ENCODE results near the gene AHSA1. TPM values are rescaled to one million over a fixed set of nuclear protein-coding genes. Genes with fewer than 3 reads are reported as not detected.

AHSA1 gene
- total RNA-seq, 4 donors from 2014 or later, result 58.5 to 146 (median 102) TPM

GRCh38 chr14:77498984-77499527 is 41.2 kb downstream of the AHSA1 start:
- H3K27me3 ChIP-seq, result peaks cover 0 to 34% of the 10 kb centered on the region in 2 donors
- no peak overlapping the region for H3K27ac ChIP-seq
- peaks cover 0 to 18% (median 9%) of the 10 kb centered on the region in 4 donors for H3K4me1 ChIP-seq
- TF ChIP-seq EP300 (IDR thresholded peaks at IDR 0.05) (no peak), CTCF (IDR thresholded peaks at IDR 0.05) (no peak), POLR2A (IDR thresholded peaks at IDR 0.05) (no peak)
- DNase-seq (ENCODE audit: low spot score in 2 of 2), result no peak
- no peaks in the 10 kb centered on the region for H3K36me3 ChIP-seq
- peak overlapping the region in 3 of 4 donors; percentile 28 to 60 (median 49) for H3K4me3 ChIP-seq
- peaks cover 0 to 10% (median 0%) of the 10 kb centered on the region in 4 donors for H3K9me3 ChIP-seq
- 5 to 11% methylated on average over 5 to 44 of the region's 53 CpGs for WGBS, 2 donors

GRCh38 chr14:77502109-77502782 is 44.4 kb downstream of the AHSA1 start:
- H3K27ac ChIP-seq, result no peak overlapping the region
- peaks cover 0 to 14% (median 0%) of the 10 kb centered on the region in 3 donors for H3K36me3 ChIP-seq
- peaks cover 0 to 28% of the 10 kb centered on the region in 2 donors for H3K27me3 ChIP-seq
- no peak overlapping the region for H3K4me3 ChIP-seq
- peaks cover 0 to 18% (median 9%) of the 10 kb centered on the region in 4 donors for H3K4me1 ChIP-seq
- DNase-seq (ENCODE audit: low spot score in 2 of 2), result no peak
- 74 to 84% methylated on average over 11 of the region's 11 CpGs for WGBS, 2 donors
- no peak for TF ChIP-seq EP300 (IDR thresholded peaks at IDR 0.05)
- TF ChIP-seq POLR2A (IDR thresholded peaks at IDR 0.05), result no peak
- no peak for TF ChIP-seq CTCF (IDR thresholded peaks at IDR 0.05)
- H3K9me3 ChIP-seq, result peaks cover 0 to 13% (median 0%) of the 10 kb centered on the region in 4 donors

- H3K4me3 ChIP-seq, result no peak overlapping the region
- peaks cover 0 to 21% of the 10 kb centered on the region in 2 donors for H3K27me3 ChIP-seq
- DNase-seq (ENCODE audit: low spot score in 2 of 2), result no peak
- WGBS, 2 donors, result 96 to 98% methylated on average over 5 of the region's 5 CpGs
- no peak overlapping the region for H3K27ac ChIP-seq
- peaks cover 0 to 14% (median 7%) of the 10 kb centered on the region in 4 donors for H3K4me1 ChIP-seq
- no peak for TF ChIP-seq POLR2A (IDR thresholded peaks at IDR 0.05)
- TF ChIP-seq CTCF (IDR thresholded peaks at IDR 0.05), result no peak
- no peak for TF ChIP-seq EP300 (IDR thresholded peaks at IDR 0.05)
- peaks cover 0 to 23% (median 0%) of the 10 kb centered on the region in 3 donors for H3K36me3 ChIP-seq
- H3K9me3 ChIP-seq, result peaks cover 0 to 13% (median 0%) of the 10 kb centered on the region in 4 donors
These were observed 45.2 kb downstream of the AHSA1 start for GRCh38 chr14:77503138-77503537.

GRCh38 chr14:77505031-77505430 is 47.1 kb downstream of the AHSA1 start:
- no peak overlapping the region for H3K4me3 ChIP-seq
- no peak overlapping the region for H3K27ac ChIP-seq
- 69 to 81% methylated on average over 4 of the region's 4 CpGs for WGBS, 2 donors
- TF ChIP-seq POLR2A (IDR thresholded peaks at IDR 0.05) (no peak), EP300 (IDR thresholded peaks at IDR 0.05) (no peak), CTCF (IDR thresholded peaks at IDR 0.05) (no peak)
- H3K9me3 ChIP-seq, result peaks cover 0 to 13% (median 0%) of the 10 kb centered on the region in 4 donors
- H3K36me3 ChIP-seq, result peaks cover 0 to 41% (median 0%) of the 10 kb centered on the region in 3 donors
- peaks cover 0 to 3% of the 10 kb centered on the region in 2 donors for H3K27me3 ChIP-seq
- no peaks in the 10 kb centered on the region for H3K4me1 ChIP-seq
- DNase-seq (ENCODE audit: low spot score in 2 of 2), result no peak

GRCh38 chr14:77507762-77508161 is 49.9 kb downstream of the AHSA1 start:
- TF ChIP-seq POLR2A (IDR thresholded peaks at IDR 0.05), result no peak
- TF ChIP-seq CTCF (IDR thresholded peaks at IDR 0.05), result no peak
- Histone ChIP-seq H3K4me3 (no peak overlapping the region), H3K4me1 (no peaks in the 10 kb centered on the region), H3K9me3 (peaks cover 0 to 13% (median 0%) of the 10 kb centered on the region in 4 donors), H3K36me3 (peaks cover 0 to 68% (median 5%) of the 10 kb centered on the region in 3 donors), H3K27me3 (no peaks in the 10 kb centered on the region), H3K27ac (no peak overlapping the region)
- WGBS, 2 donors, result 98 to 99% methylated on average over 3 of the region's 3 CpGs
- no peak for DNase-seq (ENCODE audit: low spot score in 2 of 2)

Measured in tibial nerve (tissue), 4 donors.